GM19328 (cell line): Measurements from ENCODE around the gene FRAS1.
"Not testable (repeated sequence)": the region's sequence is repeated elsewhere in the genome, so short reads cannot be mapped to it uniquely, and the experiment has no call there.

Source experiments
- ATAC-seq: cut with Tn5 transposase; IDR thresholded peaks from one replicate; pipeline ENCODE4 v1.9.1; 2021; ENCODE audit warnings: mild to moderate bottlenecking, moderate library complexity; ENCODE audit not compliant: unreplicated experiment

Gene FRAS1

DNA sequence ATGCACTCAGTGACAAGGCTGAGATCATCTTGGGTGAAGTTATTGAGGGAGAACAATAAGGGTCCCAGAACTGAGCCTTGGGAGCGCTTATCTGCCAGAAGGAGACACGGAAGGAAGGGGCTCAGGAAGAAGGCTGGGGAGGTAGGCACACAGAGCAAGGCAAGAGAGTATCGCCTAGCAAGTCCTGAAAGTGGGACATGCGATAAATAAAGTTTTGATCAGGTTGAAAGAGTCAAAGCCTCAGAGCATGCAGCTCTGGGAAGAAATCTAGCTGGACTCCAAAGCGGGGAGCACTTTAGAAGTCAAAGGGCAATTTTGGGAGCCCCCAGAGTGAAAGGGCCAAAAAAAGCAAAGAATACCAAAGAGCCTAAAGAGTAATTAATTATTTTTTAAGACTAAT, 476.7 kb downstream of the FRAS1 start:
- ATAC-seq, result no peak

DNA sequence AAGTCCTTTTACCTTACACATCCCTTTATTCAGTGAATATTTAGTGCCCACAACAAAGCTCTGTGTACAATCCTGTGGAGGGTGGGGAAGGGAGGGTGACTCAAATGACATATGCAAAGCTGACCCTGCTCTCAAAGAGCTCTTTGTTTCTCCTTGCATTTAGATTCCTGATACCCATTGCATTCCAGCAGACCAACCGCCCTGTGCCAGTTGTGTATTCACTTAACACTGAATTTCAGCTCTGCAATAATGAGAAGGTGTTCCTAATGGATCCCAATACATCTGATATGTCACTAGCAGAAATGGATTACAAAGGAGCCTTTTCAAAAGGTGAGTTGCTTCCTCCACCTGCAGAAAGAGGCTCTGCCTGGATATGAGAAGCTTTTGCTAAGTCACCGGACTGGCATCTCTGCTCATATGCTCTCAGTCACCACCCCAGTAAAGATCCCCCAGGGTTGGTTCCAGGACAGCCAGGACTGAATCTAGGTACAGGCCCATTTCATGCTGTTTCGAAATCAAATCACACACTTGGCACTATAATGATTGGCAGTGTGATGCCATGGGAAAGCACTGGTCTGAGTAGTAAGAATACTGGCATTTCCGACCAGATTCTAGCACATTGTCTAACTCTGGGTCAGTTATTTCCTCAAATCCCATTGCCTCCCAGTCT, 477.3 kb downstream of the FRAS1 start:
- no peak for ATAC-seq

DNA sequence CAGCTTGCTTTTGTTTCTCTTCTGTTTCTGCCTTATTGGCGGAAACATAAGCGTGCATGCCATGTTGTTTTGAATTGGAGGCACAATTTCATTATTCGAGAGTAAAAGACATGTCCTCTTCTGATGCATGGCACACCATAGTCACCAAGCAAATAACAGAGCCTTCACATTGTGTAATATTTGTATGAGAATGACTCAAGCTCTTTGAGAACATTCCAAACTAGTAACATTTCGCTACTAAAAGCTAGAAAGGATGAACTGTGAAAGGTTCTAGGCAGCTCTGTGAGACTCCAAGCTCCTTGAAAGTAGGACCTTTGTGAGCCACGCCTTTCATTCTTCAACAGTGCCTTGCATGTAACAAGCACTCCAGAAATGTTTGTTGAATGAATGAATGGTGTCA, 485.2 kb downstream of the FRAS1 start:
- ATAC-seq, result no peak

DNA sequence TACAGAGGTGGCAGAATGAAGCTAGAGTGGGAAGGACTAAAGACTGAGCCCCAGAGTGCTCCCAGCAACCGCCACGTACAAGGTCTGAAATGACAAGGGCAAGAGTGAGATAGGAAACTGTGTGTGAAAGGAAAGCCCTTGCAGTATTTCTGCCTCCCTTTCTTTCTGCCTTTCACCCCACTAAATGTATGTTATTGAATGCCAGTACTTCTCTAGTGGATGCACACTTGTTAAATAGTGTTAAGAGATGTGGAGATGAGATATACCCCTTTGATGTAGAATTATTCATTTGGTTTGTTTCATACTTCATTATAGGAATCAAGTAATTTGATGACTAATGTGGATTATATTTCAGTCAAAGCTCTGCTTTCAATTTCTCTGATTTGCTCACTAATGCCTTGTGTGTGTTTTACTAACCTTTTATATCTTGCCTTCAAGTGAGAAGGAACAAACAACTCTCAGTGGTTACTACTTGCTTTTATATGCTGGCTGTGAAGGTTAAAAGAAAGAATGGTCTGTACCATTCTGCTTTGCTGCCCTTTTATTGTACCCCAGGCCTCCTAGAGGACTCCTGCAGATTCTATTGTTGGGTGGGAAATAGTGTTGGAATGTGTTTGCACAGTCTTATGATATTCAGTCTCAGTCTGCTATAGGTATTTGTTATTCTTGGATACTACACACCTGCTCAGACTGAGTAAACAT, 486.5 kb downstream of the FRAS1 start:
- no peak for ATAC-seq

DNA sequence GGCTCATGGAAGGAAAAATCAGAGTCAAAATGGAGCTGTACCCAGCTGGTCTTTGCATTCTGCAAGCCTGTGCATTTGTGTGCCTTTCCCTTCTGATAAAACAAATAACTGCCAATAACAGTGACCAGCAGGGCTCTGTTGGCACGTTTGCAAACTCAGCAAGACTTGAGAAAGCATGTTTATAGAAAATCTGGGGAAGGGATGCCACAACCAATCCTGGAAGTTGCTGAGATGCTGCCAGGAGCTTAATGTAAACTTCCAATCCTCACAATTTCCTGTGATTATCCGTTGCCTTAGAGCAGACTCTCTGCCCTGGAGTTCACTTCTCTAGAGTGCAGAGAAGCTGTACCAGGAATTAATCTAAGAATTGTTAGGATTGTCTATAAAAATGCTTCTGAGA, 487.6 kb downstream of the FRAS1 start:
- ATAC-seq, result no peak

DNA sequence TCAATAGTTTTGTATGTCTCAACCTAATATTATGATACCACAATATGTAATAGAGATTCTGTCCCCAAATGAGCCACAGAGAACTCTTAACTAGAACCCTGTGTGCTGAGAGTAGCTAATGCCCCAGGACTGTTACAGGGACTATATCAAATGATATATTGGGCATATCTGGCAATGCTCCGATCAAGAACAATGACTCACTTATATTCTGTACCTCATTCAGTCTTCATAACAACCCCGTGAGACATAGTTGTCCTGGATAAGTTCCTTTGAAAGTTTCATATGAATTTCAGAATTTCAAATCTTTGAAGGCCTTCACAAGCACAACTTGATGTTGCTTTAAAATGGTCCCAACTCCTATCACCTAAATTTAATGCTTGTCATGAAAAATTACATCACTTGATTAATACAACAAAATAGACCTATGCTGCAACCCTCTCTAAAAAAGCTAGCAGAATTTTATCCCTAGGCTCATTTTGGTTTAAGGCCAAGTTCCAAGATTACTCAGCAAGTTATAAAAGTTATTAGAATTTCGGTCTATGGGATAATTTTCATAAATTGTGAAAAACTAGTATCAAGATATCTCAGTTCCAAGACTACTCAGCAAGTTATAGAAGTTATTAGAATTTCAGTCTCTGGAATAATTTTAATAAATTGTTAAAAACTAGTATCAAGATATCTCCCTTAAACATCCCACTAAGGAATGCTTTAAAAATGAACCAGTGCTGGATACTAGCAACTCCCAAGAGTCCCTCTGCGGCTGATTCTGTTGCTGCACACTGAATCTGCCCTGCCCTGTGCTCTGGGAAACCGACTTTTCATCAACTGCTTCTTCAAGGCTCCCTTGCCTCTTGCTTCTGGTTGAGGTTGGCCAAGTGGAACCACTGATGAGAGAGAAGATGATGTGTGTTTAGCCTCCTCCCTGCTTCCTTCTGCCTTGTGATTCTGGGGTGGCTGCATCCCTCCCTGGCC, 488.4 kb downstream of the FRAS1 start:
- ATAC-seq, result no peak

DNA sequence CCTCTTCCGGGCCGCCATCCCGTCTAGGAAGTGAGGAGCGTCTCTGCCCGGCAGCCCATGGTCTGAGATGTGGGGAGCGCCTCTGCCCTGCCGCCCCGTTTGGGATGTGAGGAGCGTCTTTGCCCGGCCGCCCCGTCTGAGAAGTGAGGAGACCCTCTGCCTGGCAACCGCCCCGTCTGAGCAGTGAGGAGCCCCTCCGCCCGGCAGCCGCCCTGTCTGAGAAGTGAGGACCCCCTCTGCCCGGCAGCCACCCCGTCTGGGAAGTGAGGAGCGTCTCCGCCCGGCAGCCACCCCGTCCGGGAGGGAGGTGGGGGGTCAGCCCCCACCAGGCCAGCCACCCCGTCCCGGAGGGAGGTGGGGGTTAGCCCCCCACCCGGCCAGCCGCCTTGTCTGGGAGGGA, 490.8 kb downstream of the FRAS1 start:
- ATAC-seq, result not testable (repeated sequence)

DNA sequence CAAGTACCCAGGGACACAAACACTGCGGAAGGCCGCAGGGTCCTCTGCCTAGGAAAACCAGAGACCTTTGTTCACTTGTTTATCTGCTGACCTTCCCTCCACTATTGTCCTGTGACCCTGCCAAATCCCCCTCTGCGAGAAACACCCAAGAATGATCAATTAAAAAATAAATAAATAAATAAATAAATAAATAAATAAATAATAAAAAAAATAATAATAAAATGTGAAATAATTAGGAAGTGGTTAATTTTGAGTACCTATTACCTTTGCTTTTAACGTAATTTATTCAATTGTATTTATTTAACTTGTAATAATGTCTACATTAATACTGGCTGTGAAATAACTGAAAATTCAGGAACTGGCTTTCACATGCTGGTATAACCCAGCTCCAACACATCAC, 491.8 kb downstream of the FRAS1 start:
- not testable (repeated sequence) for ATAC-seq

DNA sequence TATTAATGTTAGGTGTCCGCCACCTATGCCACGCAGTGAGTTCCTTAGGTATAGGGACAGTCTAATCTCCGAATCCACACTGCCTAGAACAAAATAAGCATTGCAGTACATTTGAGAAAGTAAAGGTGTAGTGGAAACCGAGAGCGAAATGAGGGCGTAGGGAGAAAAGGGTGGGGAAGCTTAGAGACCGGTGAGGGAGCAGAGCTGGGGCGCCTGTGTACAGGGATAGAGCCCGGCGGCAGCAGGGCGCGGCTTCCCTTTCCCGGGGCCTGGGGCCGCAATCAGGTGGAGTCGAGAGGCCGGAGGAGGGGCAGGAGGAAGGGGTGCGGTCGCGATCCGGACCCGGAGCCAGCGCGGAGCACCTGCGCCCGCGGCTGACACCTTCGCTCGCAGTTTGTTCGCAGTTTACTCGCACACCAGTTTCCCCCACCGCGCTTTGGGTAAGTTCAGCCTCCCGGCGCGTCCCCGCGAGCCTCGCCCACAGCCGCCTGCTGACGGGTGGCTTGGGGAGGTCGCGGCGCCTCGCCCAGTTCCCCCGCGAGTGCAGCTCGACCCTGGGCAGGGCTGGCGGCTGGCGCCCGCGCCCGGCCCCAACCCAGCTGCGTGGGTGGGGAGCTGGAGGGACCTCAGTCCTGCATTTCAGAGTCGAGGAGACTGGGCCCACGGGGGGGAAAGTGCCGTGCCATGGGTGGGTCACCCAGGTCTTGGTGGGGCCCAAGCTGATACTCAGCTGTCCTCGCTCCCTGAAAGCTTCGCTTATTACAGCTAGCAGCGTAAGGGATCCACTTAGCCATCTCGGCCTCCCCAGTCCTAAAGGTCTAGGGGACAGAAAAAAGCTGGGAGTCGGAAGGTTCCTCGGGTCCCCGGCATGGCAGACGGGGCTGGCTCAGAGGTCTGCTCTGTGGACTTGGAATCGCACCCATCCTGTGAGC, 494.6 kb downstream of the FRAS1 start, which contains the start of gene ANXA3:
ANXA3 (plus strand) TSS at position 351 of the 932 bp plus-strand sequence. CDS start 2,704 bp downstream, outside the sequence.
- no peak for ATAC-seq

DNA sequence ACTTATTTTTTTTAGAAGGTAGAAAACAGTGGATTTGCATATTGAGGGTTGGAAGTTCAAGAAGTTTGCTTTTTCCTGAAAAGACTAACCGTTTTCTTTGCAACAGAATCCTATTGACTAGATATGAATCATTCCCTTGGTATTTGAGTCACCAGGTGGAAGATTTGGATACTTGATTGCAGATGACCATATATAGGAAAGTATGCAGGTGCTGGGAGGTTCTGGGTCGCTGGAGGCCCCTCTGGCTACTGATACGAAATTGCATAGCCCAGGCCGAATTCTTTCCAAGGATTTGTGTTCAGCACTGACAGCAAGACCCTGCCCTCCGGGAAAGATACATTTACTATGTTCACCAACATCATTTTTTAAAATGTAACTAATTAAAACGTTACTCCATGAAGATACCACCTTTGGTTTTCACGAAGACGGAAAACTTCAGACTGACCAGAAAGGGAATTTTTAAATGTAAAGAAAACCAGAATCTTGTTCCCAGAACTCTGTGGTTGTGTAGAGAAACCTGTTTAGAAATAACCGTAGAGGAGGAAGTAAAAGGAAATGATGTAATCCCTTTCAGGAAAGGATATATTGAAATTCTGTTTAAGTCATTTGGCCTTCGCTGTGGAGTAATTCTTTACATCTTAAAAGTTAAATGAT, 495.4 kb downstream of the FRAS1 start:
- no peak for ATAC-seq

DNA sequence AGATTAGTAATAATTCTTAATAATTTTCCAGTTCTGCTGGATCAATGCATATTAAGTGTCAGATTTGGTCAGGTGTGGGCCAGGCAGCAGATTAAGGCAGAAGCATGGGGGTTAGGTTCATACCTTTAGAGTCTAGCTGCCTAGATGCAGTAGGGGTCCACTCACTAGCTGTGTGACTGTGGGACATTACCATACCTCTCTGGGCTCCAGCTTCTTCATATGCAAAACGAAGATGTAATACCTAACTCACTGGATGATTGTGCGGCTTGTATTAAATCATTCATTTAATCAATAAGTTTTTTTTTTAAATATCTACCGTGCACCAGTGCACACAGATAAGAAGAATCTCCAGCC, 495.9 kb downstream of the FRAS1 start:
- ATAC-seq, result no peak

DNA sequence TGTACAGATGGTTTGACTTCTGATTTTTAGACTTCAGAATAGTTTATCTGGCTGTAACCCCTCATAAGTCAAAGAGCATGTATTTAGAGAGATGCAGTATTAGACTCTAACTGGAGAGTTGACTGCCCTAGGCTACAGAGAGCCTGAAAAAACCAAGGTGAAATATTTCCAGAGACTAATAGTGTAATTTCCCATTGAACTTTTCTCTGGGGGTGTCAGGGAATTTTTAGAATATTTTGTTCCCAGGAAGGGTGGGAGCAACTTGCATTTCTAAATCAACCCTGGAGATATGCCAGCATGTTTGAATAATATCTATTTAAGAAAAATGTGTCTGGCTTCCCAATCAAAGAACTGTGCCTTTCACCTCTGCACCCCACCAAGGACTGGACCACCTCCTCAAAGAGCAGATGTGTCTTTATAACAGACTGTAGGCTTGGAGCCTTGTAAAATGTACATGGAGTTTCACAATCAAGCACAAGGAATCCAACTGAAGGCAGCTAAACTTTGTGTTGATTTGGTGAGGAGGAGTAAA, 496.5 kb downstream of the FRAS1 start:
- no peak for ATAC-seq

DNA sequence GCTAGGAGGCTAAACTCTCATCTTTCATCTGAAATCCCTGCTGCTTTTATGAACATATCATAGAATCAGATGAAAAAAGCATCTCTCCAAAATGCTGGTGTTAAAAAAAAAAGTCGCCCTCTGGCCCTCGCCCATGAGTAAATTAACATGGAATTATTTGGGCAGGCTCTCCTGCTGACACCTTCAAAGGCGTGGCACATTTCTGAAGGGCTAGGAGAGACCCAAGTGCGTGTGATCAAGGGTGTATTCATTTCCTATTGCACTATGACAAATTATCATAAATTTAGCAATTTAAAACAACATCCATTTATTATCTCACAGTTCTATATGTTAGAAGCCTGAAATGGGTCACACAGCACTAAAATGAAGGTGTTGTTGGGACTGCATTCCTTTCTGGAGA, 499.5 kb downstream of the FRAS1 start:
- ATAC-seq, result no peak

DNA sequence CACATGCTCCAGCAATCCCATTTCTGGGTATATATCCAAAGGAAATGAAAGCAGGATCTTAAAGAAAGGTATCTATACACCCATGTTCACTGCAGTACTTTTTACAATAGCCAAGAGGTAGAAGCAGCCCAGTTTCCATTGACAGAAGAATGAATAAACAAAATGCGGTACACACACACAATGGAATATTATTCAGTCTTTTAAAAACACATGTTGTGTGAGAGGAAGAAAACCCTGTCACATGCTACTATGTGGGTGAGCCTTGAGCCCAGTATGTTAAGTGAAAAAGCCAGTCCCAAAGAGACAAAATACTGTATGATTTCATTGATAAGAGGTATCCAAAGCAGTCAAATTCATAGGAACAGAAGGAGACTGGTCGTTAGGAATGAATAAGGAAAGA, 500.7 kb downstream of the FRAS1 start:
- ATAC-seq, result no peak

DNA sequence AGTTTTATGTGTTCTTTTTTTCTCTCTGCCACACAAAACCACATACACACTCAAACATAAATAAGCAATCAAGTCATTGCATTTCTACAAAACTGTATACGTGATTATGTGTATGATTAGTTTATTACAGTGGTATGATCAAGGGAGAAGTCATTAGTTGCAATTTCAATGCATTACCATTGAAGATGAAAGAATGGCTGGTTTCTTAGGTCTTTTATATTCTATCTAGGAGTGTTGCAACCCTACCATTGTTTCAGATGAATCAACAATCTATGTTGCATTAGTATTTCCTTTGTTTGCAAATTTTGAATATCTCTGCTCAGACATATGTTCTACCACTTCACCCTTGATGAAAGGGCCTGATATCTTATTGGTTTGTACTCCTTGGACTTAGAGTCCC, 501.3 kb downstream of the FRAS1 start:
- no peak for ATAC-seq

DNA sequence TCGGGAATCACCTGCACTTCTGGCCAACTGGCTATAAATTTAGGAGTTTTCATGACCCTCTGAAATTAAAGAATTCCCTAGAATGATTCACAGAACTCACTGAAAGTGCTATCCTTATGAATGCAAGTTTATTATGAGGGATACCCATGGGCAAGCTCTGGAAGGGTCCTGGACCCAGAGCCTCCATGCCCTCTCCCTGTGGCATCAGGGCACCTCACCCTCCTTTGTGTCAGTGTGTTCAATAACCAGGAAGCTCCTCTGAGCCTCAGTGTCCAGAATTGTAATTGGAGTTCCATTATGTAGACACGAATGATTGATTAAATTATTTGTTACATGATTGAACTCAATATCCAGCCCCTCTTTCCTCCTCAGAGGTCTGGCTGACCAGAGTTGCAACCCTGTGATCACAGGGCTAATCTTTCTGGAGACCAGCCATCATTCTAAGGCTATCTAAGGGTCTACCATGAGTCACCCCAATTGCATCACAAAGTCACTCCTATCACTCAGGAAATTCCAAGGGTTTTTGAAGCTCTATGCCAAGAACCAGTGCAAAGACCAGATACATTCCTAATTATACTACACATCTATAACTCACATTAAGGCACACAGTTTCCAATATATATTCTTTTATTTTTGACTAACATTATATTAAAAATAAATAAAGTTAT, 503.3 kb downstream of the FRAS1 start:
- no peak for ATAC-seq

DNA sequence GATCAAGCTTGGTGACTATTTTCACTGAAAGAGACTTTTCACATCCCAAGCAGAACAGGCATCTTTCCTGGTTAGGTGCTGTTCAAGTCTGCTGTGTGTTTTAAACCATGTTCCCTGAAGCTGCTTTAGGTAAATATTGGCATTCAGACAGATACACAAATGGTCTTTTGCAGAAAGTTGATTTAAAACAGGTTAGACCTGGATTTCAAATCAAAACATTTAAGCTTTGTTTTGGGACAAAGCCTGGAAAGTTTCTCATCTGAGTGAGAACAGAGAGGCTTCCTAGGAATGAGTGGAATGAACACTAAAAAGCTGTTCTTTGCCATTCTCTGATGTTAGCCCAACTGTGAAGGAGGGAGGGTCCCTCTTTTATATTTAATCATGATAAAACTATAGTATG, 504.6 kb downstream of the FRAS1 start:
- no peak for ATAC-seq

DNA sequence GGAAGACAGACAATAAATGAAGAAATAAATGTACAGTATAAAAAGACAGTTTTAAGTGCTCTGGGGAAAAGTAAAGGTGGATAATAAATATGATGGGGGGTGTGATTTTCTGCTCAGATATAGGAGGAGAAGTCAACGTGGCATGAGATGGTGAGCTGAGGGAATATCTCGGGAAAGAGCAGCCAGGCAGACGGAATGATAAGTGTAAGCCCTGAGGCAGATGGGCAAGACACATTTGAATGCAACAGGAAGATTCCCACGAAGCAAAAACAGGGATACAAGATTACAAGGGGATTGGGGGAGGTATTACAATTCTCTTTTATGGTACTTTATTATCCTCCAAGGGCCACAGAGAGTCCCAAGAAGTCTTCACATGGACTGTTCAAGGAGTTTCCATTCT, 505.6 kb downstream of the FRAS1 start:
- ATAC-seq, result no peak

DNA sequence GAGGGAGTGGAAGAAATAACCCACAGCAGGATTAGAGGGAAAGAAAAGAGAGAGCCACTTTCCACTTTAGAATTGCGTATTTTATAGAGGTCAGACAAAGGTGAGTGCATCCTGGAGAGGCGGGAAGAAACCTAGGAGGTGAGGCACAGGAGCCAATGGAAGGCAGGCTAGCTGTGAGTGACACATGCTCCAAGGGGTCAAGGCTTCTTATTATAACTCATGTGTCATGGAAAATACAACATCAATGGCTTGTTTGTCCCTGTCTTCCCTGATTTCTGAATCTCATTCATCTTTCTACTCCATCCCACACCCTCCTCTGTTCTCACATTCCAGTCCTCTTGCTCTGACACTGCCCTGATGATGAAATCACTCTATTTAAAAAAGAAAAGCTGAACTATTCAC, 508.8 kb downstream of the FRAS1 start:
- no peak for ATAC-seq
